PC-9 (cell line): ENCODE results near the gene CLDN9. TPM values are rescaled to one million over a fixed set of nuclear protein-coding genes. Genes with fewer than 3 reads are reported as not detected.

Experiments
- BruUV-seq: library from RNA; stranded (reverse); fragments of 400-500 nt; replicated peaks from 2 replicates; lab custom pipeline; 2021; lab: Mats Ljungman, UMichigan
- CTCF ChIA-PET: fragments of 300-600 bp; sonication (Branson Sonifier 250); formaldehyde crosslinking; loops from one replicate; lab custom pipeline; 2022; ENCODE audit warnings: antibody characterized with exemption; lab: Charles Lee
- POLR2A ChIA-PET: fragments of 300-600 bp; sonication (Branson Sonifier 250); formaldehyde crosslinking; loops from one replicate; lab custom pipeline; 2022; ENCODE audit warnings: antibody characterized with exemption; ENCODE audit not compliant: unreplicated experiment; lab: Charles Lee
- DNase-seq, 2 experiments: peaks; one replicate each; pipeline versions ENCODE4 v3.0.0 to v3.0.0-alpha.2; 2015 to 2022; ENCODE audit warnings: mixed read lengths in 1 of 2
- H2AFZ ChIP-seq: fragments of 200-600 bp; sonication (generic); 2 replicates; pipeline ENCODE4 v1.8.1; 2017; ENCODE audit warnings: antibody characterized with exemption
- H3F3A ChIP-seq: fragments of 200-600 bp; sonication (generic); 2 replicates; pipeline ENCODE4 v1.8.1; 2017; ENCODE audit warnings: antibody characterized with exemption, mild to moderate bottlenecking, low read depth; ENCODE audit not compliant: insufficient read depth
- H3K27ac ChIP-seq: fragments of 200-600 bp; sonication (generic); 2 replicates; pipeline ENCODE4 v1.6.1; 2016; ENCODE audit warnings: mixed run types
- H3K27me3 ChIP-seq: fragments of 200-600 bp; sonication (generic); 2 replicates; pipeline ENCODE4 v1.6.1; 2016; ENCODE audit warnings: low read depth, mixed run types; ENCODE audit not compliant: insufficient read depth
- H3K36me3 ChIP-seq: fragments of 200-600 bp; sonication (generic); 2 replicates; pipeline ENCODE4 v1.6.1; 2016; ENCODE audit warnings: low read depth, mixed run types
- H3K4me1 ChIP-seq: fragments of 200-600 bp; sonication (generic); replicated peaks from 2 replicates; pipeline ENCODE4 v1.6.1; 2016; ENCODE audit warnings: mixed run types; ENCODE audit not compliant: insufficient read depth
- H3K4me2 ChIP-seq: fragments of 200-600 bp; sonication (generic); 2 replicates; pipeline ENCODE4 v1.6.1; 2017; ENCODE audit warnings: mixed run types
- H3K4me3 ChIP-seq: fragments of 200-600 bp; sonication (generic); 2 replicates; pipeline ENCODE4 v1.6.1; 2016; ENCODE audit warnings: mixed run types
- H3K79me2 ChIP-seq: fragments of 200-600 bp; sonication (generic); 2 replicates; pipeline ENCODE4 v1.6.1; 2017; ENCODE audit warnings: low read depth, mixed run types
- H3K9me2 ChIP-seq: fragments of 200-600 bp; sonication (generic); 2 replicates; pipeline ENCODE4 v1.8.1; 2017; ENCODE audit warnings: mild to moderate bottlenecking; ENCODE audit not compliant: insufficient read depth
- H3K9me3 ChIP-seq: fragments of 200-600 bp; sonication (generic); 2 replicates; pipeline ENCODE4 v1.8.1; 2016; ENCODE audit warnings: low read depth; ENCODE audit not compliant: insufficient read depth
- H4K20me1 ChIP-seq: fragments of 200-600 bp; sonication (generic); 2 replicates; pipeline ENCODE4 v1.8.1; 2017; ENCODE audit not compliant: insufficient read depth
- CTCF ChIP-seq: fragments of 200-600 bp; sonication (generic); conservative IDR thresholded peaks from 2 replicates; pipeline ENCODE4 v1.6.1; 2017; ENCODE audit warnings: mixed run types, antibody characterized with exemption, mild to moderate bottlenecking, moderate library complexity
- EZH2 ChIP-seq: fragments of 200-600 bp; sonication (generic); IDR thresholded peaks from 2 replicates; pipeline ENCODE4 v1.8.0; 2017; ENCODE audit warnings: antibody characterized with exemption, low read depth
- intact Hi-C: fragments of 100-400 bp; cut with micrococcal nuclease; formaldehyde crosslinking; loops from one replicate; pipeline ENCODE4 v1.10.0; 2022; ENCODE audit not compliant: unreplicated experiment
- total RNA-seq: library from RNA; stranded (reverse); gene quantifications from 2 replicates; pipeline ENCODE4 v1.2.3, GENCODE V29; 2021

Gene CLDN9
- total RNA-seq, 1 experiment from 2014 or later, result 16.4 TPM

DNA sequence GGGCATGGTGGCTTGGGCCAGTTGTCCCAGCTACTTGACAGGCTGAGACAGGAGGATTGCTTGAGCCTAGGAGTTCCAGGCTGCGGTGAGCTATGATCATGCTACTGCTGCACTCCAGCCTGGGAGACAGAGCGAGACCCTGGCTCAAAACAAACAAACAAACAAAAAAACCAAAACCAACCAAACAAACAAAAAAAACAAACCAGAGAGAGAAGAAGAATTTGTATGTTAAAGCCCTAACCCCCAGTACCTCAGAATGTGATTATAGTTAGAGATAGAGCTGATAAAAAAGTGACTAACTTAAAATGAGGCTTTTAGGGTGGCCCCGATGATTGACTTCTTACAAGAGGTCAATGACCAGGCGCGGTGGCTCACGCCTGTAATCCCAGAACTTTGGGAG, 32.0 kb downstream of the CLDN9 start:
- CTCF ChIA-PET, result interaction anchor here (0.7 kb wide), 2 partner anchors 44 to 848 kb away, joined by 3 read pairs; partner anchors contain the start of gene CASKIN1
- BruUV-seq, result no TSS peak

GRCh38 chr16:3045758-3046640, 33.3 kb downstream of the CLDN9 start, which contains the start of gene MMP25:
MMP25 (plus strand) TSS chr16:3046561; CDS start chr16:3046918, 357 bp downstream.
- H3K36me3 ChIP-seq, result no peaks in the 10 kb centered on the region
- H3K9me3 ChIP-seq, result no peaks in the 10 kb centered on the region
- ChIA-PET CTCF (interaction anchor here (0.9 kb wide), 1 partner anchor 13 kb away, joined by 3 read pairs; no protein-coding TSS in a partner anchor), POLR2A (interaction anchor here (0.7 kb wide), 1 partner anchor 468 kb away, joined by 5 read pairs; no protein-coding TSS in a partner anchor)
- peak within 1 kb of the TSS; percentile 86 for H2AFZ ChIP-seq
- H3K4me3 ChIP-seq, result peak within 1 kb of the TSS; percentile 92
- H3K79me2 ChIP-seq, result no peaks in the 10 kb centered on the region
- no TSS peak for BruUV-seq
- intact Hi-C loops, result no loop called here
- TF ChIP-seq CTCF, result no peak
- 0 out of 2 replicates have a peak, but pooled peaks have one; percentile 39 for TF ChIP-seq EZH2
- DNase-seq, result no peak
- no peaks in the 10 kb centered on the region for H3K9me2 ChIP-seq
- H3K27ac ChIP-seq, result no peak within 1 kb of the TSS
- H3K4me2 ChIP-seq, result peak within 1 kb of the TSS; percentile 100
- H3K4me1 ChIP-seq, result peaks cover 8% of the 10 kb centered on the region; the same call in 1 of the 2 replicates
- H3K27me3 ChIP-seq, result no peaks in the 10 kb centered on the region
- peaks cover 15% of the 10 kb centered on the region; the same call in 1 of the 2 replicates for H3F3A ChIP-seq
- no peaks in the 10 kb centered on the region for H4K20me1 ChIP-seq

More for the DNA sequence above, 32.0 kb downstream of the CLDN9 start:
- POLR2A ChIA-PET, result interaction anchor here (0.6 kb wide), 1 partner anchor 114 kb away, joined by 28 read pairs; no protein-coding TSS in a partner anchor
- Histone ChIP-seq H2AFZ (no peak overlapping the region), H4K20me1 (no peaks in the 10 kb centered on the region), H3K36me3 (no peaks in the 10 kb centered on the region), H3K27ac (no peak overlapping the region), H3K27me3 (no peaks in the 10 kb centered on the region), H3F3A (peaks cover 17% of the 10 kb centered on the region; the same call in 1 of the 2 replicates), H3K4me3 (no peak overlapping the region), H3K9me2 (no peaks in the 10 kb centered on the region), H3K79me2 (no peaks in the 10 kb centered on the region), H3K4me1 (peaks cover 9% of the 10 kb centered on the region), H3K4me2 (peak overlapping the region; percentile 100; the same call in 1 of the 2 replicates), H3K9me3 (no peaks in the 10 kb centered on the region)
- DNase-seq, result no peak
- TF ChIP-seq CTCF (no peak), EZH2 (no peak)
- intact Hi-C loops, result no loop called here

DNA sequence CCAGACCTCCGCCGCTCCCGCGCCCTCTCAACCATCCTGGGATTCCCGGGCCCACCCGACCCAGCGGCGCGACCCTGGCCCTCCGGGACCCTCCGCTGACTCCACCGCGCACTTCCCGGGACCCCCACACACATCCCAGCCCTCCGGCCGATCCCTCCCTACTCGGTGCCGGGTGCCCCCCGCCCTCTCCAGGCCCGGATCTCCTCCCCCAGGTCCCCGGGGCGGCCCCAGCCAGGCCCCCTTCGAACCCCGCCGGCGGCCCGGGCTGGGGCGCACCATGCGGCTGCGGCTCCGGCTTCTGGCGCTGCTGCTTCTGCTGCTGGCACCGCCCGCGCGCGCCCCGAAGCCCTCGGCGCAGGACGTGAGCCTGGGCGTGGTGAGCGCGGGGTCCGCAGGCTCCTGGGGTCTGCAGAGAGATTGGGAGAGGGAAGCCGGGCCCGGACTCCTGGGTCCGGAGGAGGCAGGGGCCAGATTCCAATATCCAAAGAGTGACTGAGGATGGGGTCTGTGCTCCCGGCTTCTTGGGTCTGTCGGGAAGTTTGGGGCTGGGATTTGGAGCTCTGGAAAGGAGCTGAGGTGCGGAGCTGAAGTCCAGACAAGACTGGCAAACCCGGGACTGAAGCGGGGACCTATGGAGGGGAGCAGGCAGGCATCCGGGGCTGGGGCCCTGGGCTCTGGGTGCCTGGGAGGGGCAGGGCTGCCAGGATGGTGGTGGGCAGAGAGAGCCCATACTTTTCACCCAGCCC, 34.1 kb downstream of the CLDN9 start:
- CTCF ChIA-PET, result no interaction called here

More for the DNA sequence above, 34.1 kb downstream of the CLDN9 start:
- Histone ChIP-seq H3K4me1 (peaks cover 8% of the 10 kb centered on the region; the same call in 1 of the 2 replicates), H3K4me2 (no peak overlapping the region), H2AFZ (no peak overlapping the region), H4K20me1 (no peaks in the 10 kb centered on the region), H3K27ac (no peak overlapping the region), H3K36me3 (no peaks in the 10 kb centered on the region), H3K27me3 (no peaks in the 10 kb centered on the region), H3F3A (peaks cover 15% of the 10 kb centered on the region; the same call in 1 of the 2 replicates), H3K9me2 (no peaks in the 10 kb centered on the region), H3K4me3 (no peak overlapping the region; the same call in 1 of the 2 replicates), H3K79me2 (no peaks in the 10 kb centered on the region), H3K9me3 (no peaks in the 10 kb centered on the region)
- no TSS peak for BruUV-seq
- intact Hi-C loops, result no loop called here
- TF ChIP-seq EZH2, result no peak
- TF ChIP-seq CTCF, result no peak
- no peak for DNase-seq
- POLR2A ChIA-PET, result interaction anchor here (0.6 kb wide), 1 partner anchor 52 kb away, joined by 4 read pairs; no protein-coding TSS in a partner anchor
